GM19023 (cell line): ENCODE results near the gene MIX23.

Source experiments
- ATAC-seq: cut with Tn5 transposase; IDR thresholded peaks from one replicate; pipeline ENCODE4 v1.9.1; 2021; ENCODE audit warnings: mild to moderate bottlenecking, moderate library complexity; ENCODE audit not compliant: unreplicated experiment

MIX23 gene

GRCh38 chr3:122353215-122353614 lies 29.8 kb downstream of the MIX23 start:
- ATAC-seq = no peak

- ATAC-seq = no peak
Observed at GRCh38 chr3:122351612-122352011, 31.4 kb downstream of the MIX23 start.

GRCh38 chr3:122350814-122351418 lies 32.1 kb downstream of the MIX23 start:
- ATAC-seq = no peak

DNA sequence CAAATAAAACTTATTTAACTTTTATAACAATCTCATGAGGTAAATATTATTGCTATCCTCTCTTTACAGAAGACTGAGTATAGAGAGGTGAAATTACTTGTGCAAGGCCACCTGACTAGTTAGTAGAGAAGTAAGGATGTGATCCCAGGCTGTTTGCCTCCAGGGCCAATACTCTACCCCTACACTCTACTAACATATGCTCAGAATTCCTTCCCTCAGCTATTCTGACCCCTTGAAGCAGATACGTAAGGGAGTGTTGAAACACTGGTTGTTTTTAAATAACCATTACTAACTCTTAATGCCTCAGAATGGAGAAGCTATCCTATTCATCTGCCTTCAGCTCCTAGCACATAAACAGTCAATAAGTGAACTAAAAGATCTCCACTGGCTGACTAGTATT lies 33.9 kb downstream of the MIX23 start:
- no peak for ATAC-seq

DNA sequence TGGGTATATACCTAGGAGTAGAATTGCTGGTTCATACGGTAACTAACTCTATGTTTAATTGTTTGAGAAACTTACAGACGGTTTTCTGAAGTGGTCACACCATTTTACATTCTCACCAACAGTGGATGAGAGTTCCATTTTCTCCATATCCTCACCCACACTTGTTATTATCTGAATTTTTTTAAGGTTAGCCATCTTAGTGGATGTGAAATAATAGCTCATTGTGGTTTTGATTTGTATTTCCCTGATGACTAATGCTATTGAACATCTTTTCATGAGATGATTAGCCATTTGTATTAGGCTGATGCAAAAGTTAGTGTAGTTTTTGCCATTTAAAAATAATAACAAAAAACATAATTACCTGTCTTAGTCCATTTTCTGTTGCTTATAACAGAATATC lies 39.4 kb downstream of the MIX23 start:
- no peak for ATAC-seq

GRCh38 chr3:122342803-122343202 lies 40.2 kb downstream of the MIX23 start:
- no peak for ATAC-seq

DNA sequence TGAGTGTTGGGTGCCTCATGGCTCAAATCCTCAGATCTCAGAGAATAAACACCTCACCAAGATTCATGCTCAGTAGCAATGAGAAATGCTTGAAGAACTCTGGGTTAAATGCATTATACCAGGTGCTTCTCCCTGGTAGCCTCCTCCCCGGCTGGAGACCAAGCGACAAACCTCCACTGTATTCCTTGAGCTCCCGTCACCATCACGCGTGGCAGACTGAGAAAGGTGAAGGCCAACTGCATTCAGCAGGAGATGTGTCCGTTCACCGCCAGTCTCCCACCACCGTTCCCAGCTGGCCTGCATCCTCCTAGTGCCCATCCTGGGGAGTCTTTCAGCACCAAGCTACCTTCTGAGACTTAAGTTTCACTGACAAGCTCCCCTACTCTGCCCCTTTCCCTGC lies 50.5 kb downstream of the MIX23 start:
- no peak for ATAC-seq

DNA sequence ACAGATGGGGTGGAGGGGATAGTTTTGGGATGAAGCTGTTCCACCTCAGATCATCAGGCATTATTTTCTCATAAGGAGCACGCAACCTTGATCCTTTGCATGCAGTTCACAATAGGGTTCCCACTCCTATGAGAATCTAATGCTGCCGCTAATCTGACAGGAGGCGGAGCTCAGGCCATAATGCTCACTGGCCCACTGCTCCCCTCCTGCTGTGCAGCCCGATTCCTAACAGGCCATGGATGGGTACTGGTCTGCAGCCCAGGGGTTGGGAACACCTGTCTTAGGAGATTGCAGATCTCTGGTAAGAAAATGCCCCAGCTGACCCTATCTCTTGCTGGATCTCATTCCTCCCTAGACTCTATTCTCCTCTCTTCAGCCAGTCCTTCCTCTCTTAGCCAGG lies 51.1 kb downstream of the MIX23 start:
- ATAC-seq = no peak

GRCh38 chr3:122325769-122326168 lies 57.3 kb downstream of the MIX23 start:
- no peak for ATAC-seq

DNA sequence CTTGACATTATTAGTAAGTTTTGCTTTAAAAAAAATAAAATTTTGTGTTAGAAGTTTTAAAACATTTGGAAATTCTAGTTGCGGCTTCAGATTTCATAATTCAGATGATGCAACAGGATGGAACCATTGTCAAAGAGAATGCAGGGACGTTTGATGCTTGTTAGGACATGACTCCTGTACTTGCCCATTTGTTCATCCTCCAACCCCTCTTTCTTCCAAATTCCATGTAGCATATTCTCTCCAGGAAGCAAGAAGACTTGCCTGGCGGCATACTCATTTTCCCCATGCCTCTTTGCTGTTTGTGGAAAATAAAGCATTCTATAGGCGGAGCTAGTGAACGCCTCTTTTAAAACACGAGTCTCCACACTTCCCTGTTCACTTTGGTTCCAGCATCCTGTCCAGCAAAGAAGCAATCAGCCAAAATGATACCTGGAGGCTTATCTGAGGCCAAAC lies 58.1 kb downstream of the MIX23 start, which contains the start of gene CSTA:
Gene CSTA (plus strand): TSS at position 378 of the 453 bp plus-strand sequence. CDS start 45 bp downstream, at position 423.
- no peak for ATAC-seq

- ATAC-seq = peak; percentile 77
Observed at GRCh38 chr3:122322095-122323075, 60.6 kb downstream of the MIX23 start.

DNA sequence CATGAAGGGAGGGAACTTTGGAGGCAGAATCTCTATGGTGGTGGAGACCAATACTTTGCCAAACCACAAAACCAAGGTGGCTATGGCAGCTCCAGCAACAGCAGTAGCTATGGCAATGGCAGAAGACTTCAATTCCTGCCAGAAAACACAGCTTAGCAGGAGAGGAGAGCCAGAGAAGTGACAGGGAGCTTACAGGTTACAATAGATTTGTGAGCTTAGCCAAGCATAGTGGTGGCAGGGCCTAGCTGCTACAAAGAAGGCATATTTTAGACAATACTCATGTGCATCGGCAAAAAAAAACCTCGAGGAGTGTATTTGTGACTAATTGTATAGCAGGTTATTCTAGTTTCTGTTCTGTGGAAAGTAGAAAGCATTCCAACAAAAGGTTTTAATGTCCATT lies 64.4 kb downstream of the MIX23 start:
- ATAC-seq = no peak

DNA sequence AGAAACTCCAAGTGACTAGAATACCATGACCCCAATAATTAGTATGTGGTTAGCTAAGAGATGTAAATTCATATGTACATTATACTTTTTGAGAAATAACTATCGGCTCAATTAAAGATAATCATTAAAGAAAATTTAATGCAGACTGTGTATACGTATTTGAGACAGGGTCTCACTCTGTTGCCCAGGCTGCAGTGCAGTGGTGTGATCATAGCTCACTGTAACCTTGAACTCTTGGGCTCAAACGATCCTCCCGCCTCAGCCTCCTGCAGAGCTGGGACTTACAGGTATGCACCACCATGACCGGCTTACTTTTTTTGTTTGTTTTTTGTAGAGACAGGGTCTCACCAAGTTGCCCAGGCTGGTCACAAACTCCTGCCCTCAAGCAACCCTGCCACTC lies 66.7 kb downstream of the MIX23 start:
- no peak for ATAC-seq

- no peak for ATAC-seq
Observed at GRCh38 chr3:122315619-122316018, 67.4 kb downstream of the MIX23 start.

DNA sequence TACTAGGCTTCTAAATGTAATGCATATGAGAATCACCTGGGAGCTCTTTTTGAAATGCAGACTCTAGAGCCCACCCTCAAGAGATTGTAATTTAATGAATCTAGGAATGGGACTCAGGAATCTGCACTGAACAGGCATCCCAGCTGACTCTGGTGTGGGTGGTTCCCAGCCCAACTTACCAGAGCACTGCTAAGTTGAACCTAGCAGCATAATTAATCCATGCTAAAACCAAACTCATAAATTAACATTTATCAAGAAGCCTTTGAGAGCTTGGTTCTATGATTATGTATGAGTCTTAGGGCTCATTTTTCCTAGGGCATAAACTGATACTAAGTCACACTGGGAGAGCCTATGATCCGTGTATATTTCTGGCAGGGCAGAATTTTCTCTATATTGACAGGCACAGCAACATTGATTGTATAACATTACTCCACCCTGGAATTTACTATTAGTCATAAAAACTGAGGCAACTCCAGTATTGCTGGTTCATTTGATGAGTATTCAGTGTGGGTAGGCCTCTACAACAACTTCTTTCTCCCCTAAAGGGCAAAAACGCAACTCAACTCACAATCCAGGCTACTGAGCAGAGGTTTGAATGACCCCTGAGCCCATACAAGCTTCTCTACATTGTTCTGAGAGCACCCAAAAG lies 68.7 kb downstream of the MIX23 start:
- no peak for ATAC-seq

- no peak for ATAC-seq
Observed at GRCh38 chr3:122313281-122313680, 69.8 kb downstream of the MIX23 start.

GRCh38 chr3:122312826-122313225 lies 70.2 kb downstream of the MIX23 start:
- no peak for ATAC-seq

DNA sequence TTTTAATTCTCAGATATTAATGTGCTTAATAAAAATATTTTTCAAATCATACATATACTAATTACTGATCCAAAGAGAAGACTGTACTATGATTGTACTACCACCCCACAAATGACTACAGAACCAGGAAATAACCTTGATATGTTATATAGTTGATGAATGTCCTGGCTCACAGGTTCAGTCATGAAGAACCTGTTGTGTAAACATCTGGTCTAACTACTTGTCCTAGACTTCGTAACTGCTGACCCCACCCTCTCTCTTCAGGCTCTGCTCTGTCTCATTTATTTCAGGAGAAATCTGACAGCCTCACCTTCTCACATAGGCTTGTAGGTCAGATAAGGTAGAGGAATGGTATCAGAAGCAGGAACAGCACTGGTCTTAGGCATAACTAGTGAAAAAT lies 72.7 kb downstream of the MIX23 start:
- no peak for ATAC-seq
